NT2/D1 (cell line): ENCODE data around the gene SFN.

ENCODE experiments used
- SUZ12 ChIP-seq: IDR thresholded peaks from 2 replicates; pipeline ENCODE4 v1.6.1; 2011; ENCODE audit not compliant: insufficient read length, insufficient read depth; ENCODE audit errors: extremely low read depth
- ZNF274 ChIP-seq: IDR thresholded peaks from 2 replicates; pipeline ENCODE4 v1.6.1; 2011; ENCODE audit warnings: mild to moderate bottlenecking, low read depth, low read length

GRCh38 chr1:26829184-26829911, 33.6 kb upstream of the SFN start:
- TF ChIP-seq SUZ12 (no peak), ZNF274 (no peak)
